IMR-90 (cell line): ENCODE measurements around the gene CTNND2.

Experiments
- BHLHE40 ChIP-seq: fragments of 150-350 bp; IDR thresholded peaks from 2 replicates; pipeline ENCODE4 v1.6.1; 2016; ENCODE audit warnings: mild to moderate bottlenecking, low read depth, low read length
- CEBPB ChIP-seq: IDR thresholded peaks from 2 replicates; pipeline ENCODE4 v1.6.1; 2012; ENCODE audit warnings: low read depth, low read length, improper control_type of control experiment
- CHD1 ChIP-seq: IDR thresholded peaks from 2 replicates; pipeline ENCODE4 v1.6.1; 2012; ENCODE audit warnings: low read depth, low read length, improper control_type of control experiment
- FOS ChIP-seq: fragments of 150-350 bp; IDR thresholded peaks from 2 replicates; pipeline ENCODE4 v1.6.1; 2016; ENCODE audit warnings: low read depth, low read length
- MAFK ChIP-seq: IDR thresholded peaks from 2 replicates; pipeline ENCODE4 v1.6.1; 2012; ENCODE audit warnings: low read depth, low read length, improper control_type of control experiment
- MAZ ChIP-seq: IDR thresholded peaks from 2 replicates; pipeline ENCODE4 v1.6.1; 2012; ENCODE audit warnings: low read depth, mild to moderate bottlenecking, low read length, improper control_type of control experiment, moderate library complexity, borderline replicate concordance
- MXI1 ChIP-seq: IDR thresholded peaks from 2 replicates; pipeline ENCODE4 v1.6.1; 2012; ENCODE audit warnings: low read depth, mild to moderate bottlenecking, low read length, moderate library complexity, borderline replicate concordance
- POLR2A ChIP-seq: IDR thresholded peaks from 2 replicates; pipeline ENCODE4 v1.6.1; 2012; ENCODE audit warnings: mild to moderate bottlenecking, low read depth, low read length
- RAD21 ChIP-seq: IDR thresholded peaks from 2 replicates; pipeline ENCODE4 v1.6.1; 2012; ENCODE audit warnings: low read length, improper control_type of control experiment
- RCOR1 ChIP-seq: IDR thresholded peaks from 2 replicates; pipeline ENCODE4 v1.6.1; 2012; ENCODE audit warnings: mild to moderate bottlenecking, low read length, improper control_type of control experiment; ENCODE audit not compliant: insufficient replicate concordance
- USF2 ChIP-seq: fragments of 150-350 bp; IDR thresholded peaks from 2 replicates; pipeline ENCODE4 v1.6.1; 2017; ENCODE audit warnings: mild to moderate bottlenecking, antibody characterized with exemption, low read length, low read depth
- TF ChIP-seq, protein P1 (sequence below): conservative IDR thresholded peaks from 2 replicates; pipeline ENCODE4 v1.5.1; 2012; ENCODE audit warnings: mild to moderate bottlenecking, low read depth, low read length, improper control_type of control experiment
- TF ChIP-seq, protein P2 (sequence below): fragments of 150-350 bp; IDR thresholded peaks from 2 replicates; pipeline ENCODE4 v1.6.1; 2016; ENCODE audit warnings: low read depth, mild to moderate bottlenecking, low read length, moderate library complexity, borderline replicate concordance

DNA sequence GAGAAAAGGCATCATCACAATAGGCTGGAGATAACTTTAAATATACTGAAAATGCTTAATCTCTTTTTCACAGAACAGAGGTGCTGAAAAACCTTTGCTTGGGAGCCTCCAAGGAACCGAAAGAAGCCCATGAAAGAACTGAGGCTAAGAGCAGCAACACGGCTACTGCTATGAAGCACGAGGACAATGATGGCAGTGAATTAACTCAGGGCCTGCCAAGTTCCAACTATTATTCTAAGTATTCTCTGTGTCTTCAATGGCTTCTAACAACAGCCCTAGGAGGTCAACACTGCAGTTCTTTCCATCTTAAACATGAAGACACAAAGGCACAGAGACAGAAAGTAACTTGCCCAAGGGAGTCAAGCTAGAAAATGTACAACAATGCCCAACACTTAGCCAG, 850.2 kb downstream of the CTNND2 start:
- no peak for TF ChIP-seq CEBPB
- TF ChIP-seq, protein P1, sequence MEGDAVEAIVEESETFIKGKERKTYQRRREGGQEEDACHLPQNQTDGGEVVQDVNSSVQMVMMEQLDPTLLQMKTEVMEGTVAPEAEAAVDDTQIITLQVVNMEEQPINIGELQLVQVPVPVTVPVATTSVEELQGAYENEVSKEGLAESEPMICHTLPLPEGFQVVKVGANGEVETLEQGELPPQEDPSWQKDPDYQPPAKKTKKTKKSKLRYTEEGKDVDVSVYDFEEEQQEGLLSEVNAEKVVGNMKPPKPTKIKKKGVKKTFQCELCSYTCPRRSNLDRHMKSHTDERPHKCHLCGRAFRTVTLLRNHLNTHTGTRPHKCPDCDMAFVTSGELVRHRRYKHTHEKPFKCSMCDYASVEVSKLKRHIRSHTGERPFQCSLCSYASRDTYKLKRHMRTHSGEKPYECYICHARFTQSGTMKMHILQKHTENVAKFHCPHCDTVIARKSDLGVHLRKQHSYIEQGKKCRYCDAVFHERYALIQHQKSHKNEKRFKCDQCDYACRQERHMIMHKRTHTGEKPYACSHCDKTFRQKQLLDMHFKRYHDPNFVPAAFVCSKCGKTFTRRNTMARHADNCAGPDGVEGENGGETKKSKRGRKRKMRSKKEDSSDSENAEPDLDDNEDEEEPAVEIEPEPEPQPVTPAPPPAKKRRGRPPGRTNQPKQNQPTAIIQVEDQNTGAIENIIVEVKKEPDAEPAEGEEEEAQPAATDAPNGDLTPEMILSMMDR = no peak
- TF ChIP-seq POLR2A = no peak
- TF ChIP-seq FOS = no peak
- no peak for TF ChIP-seq RAD21
- TF ChIP-seq, protein P2, sequence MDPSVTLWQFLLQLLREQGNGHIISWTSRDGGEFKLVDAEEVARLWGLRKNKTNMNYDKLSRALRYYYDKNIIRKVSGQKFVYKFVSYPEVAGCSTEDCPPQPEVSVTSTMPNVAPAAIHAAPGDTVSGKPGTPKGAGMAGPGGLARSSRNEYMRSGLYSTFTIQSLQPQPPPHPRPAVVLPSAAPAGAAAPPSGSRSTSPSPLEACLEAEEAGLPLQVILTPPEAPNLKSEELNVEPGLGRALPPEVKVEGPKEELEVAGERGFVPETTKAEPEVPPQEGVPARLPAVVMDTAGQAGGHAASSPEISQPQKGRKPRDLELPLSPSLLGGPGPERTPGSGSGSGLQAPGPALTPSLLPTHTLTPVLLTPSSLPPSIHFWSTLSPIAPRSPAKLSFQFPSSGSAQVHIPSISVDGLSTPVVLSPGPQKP = no peak
- TF ChIP-seq USF2 = no peak
- TF ChIP-seq MAFK = no peak
- no peak for TF ChIP-seq BHLHE40
- no peak for TF ChIP-seq MXI1
- TF ChIP-seq RCOR1 = no peak
- TF ChIP-seq CHD1 = no peak
- TF ChIP-seq MAZ = no peak
